Measurements from ENCODE around the gene AIFM3.

The AIFM3 gene

GRCh38 chr22:20976291-20976877 is 9.3 kb downstream of the AIFM3 start:
- DNase-seq (ENCODE audit: low spot score) = no peak

GRCh38 chr22:20977019-20977418 is 10.0 kb downstream of the AIFM3 start:
- no peak for DNase-seq (ENCODE audit: low spot score)

GRCh38 chr22:20977516-20978170 is 10.6 kb downstream of the AIFM3 start:
- no peak for DNase-seq (ENCODE audit: low spot score)

GRCh38 chr22:20978419-20978818 is 11.4 kb downstream of the AIFM3 start:
- no peak for DNase-seq (ENCODE audit: low spot score)

- DNase-seq (ENCODE audit: low spot score) = no peak
These were observed 12.3 kb downstream of the AIFM3 start for GRCh38 chr22:20979243-20979809.

GRCh38 chr22:20979940-20980453 is 12.9 kb downstream of the AIFM3 start:
- no peak for DNase-seq (ENCODE audit: low spot score)

GRCh38 chr22:20980523-20980922 is 13.5 kb downstream of the AIFM3 start:
- DNase-seq (ENCODE audit: low spot score) = no peak

GRCh38 chr22:20980938-20981722 is 14.1 kb downstream of the AIFM3 start:
- no peak for DNase-seq (ENCODE audit: low spot score)

- DNase-seq (ENCODE audit: low spot score) = peak; percentile 67
These were observed 14.9 kb downstream of the AIFM3 start, which contains the start of gene LZTR1 for GRCh38 chr22:20981787-20982562. Gene LZTR1, plus strand, starts transcription at chr22:20982297. Its CDS starts 75 bp downstream, at chr22:20982372.

- DNase-seq (ENCODE audit: low spot score) = no peak
These were observed 15.5 kb downstream of the AIFM3 start for GRCh38 chr22:20982563-20982882.

- DNase-seq (ENCODE audit: low spot score) = no peak
These were observed 16.2 kb downstream of the AIFM3 start for GRCh38 chr22:20983081-20983771.

GRCh38 chr22:20985720-20986119 is 18.7 kb downstream of the AIFM3 start:
- no peak for DNase-seq (ENCODE audit: low spot score)

GRCh38 chr22:20986365-20986764 is 19.3 kb downstream of the AIFM3 start:
- no peak for DNase-seq (ENCODE audit: low spot score)

- no peak for DNase-seq (ENCODE audit: low spot score)
These were observed 20.3 kb downstream of the AIFM3 start for GRCh38 chr22:20987375-20987774.

GRCh38 chr22:20988573-20989322 is 21.7 kb downstream of the AIFM3 start:
- no peak for DNase-seq (ENCODE audit: low spot score)

- no peak for DNase-seq (ENCODE audit: low spot score)
These were observed 22.5 kb downstream of the AIFM3 start for GRCh38 chr22:20989323-20990138.

- DNase-seq (ENCODE audit: low spot score) = no peak
These were observed 23.4 kb downstream of the AIFM3 start for GRCh38 chr22:20990184-20991180.
